GDM1 (cell line): ENCODE measurements around the gene TIMM10.

Experiments used
- DNase-seq: peaks from one replicate; lab custom pipeline; 2025; lab: John Stamatoyannopoulos, UW

TIMM10 gene

GRCh38 chr11:57530596-57531507 is at the start of gene TIMM10:
Gene TIMM10, minus strand, starts transcription at chr11:57530754. Its CDS starts 565 bp downstream, at chr11:57530189.
- DNase-seq: peak; percentile 96

GRCh38 chr11:57574061-57574460 is 43.5 kb upstream of the TIMM10 start:
- DNase-seq: no peak

- peak; percentile 76 for DNase-seq
These were observed 41.1 kb upstream of the TIMM10 start for GRCh38 chr11:57571606-57572005.

- peak; percentile 71 for DNase-seq
These were observed 37.8 kb upstream of the TIMM10 start for GRCh38 chr11:57568330-57568766.

GRCh38 chr11:57567515-57568329 is 37.2 kb upstream of the TIMM10 start, which contains the start of gene UBE2L6:
Gene UBE2L6, minus strand, starts transcription at chr11:57567672. Its CDS starts 61 bp downstream, at chr11:57567611.
- DNase-seq: peak; percentile 50

GRCh38 chr11:57566905-57567514 is 36.5 kb upstream of the TIMM10 start:
- DNase-seq: no peak

GRCh38 chr11:57566005-57566904 is 35.7 kb upstream of the TIMM10 start:
- peak; percentile 33 for DNase-seq

GRCh38 chr11:57562596-57562995 is 32.0 kb upstream of the TIMM10 start:
- DNase-seq: no peak

GRCh38 chr11:57560146-57560545 is 29.6 kb upstream of the TIMM10 start:
- DNase-seq: no peak

GRCh38 chr11:57556041-57556440 is 25.5 kb upstream of the TIMM10 start:
- no peak for DNase-seq

- no peak for DNase-seq
These were observed 24.8 kb upstream of the TIMM10 start for GRCh38 chr11:57555393-57555792.

GRCh38 chr11:57552479-57552878 is 21.9 kb upstream of the TIMM10 start:
- no peak for DNase-seq

GRCh38 chr11:57551941-57552340 is 21.4 kb upstream of the TIMM10 start:
- no peak for DNase-seq

GRCh38 chr11:57549983-57550382 is 19.4 kb upstream of the TIMM10 start:
- DNase-seq: no peak

GRCh38 chr11:57547854-57548377 is 17.4 kb upstream of the TIMM10 start:
- DNase-seq: no peak

GRCh38 chr11:57546869-57547475 is 16.4 kb upstream of the TIMM10 start:
- no peak for DNase-seq

GRCh38 chr11:57546451-57546850 is 15.9 kb upstream of the TIMM10 start:
- DNase-seq: no peak

GRCh38 chr11:57545883-57546282 is 15.3 kb upstream of the TIMM10 start:
- no peak for DNase-seq

GRCh38 chr11:57544566-57544965 is 14.0 kb upstream of the TIMM10 start:
- DNase-seq: no peak

- no peak for DNase-seq
These were observed 13.0 kb upstream of the TIMM10 start for GRCh38 chr11:57543593-57543992.

GRCh38 chr11:57542582-57542981 is 12.0 kb upstream of the TIMM10 start:
- no peak for DNase-seq
